GM10248 (cell line): ENCODE data around the gene BCAS4.
"Not testable (repeated sequence)": the region's sequence is repeated elsewhere in the genome, so short reads cannot be mapped to it uniquely, and the experiment has no call there.

Source experiments
- CTCF ChIA-PET: fragments of 300-600 bp; sonication (Branson Sonifier 250); formaldehyde crosslinking; extraction: SDS; loops from one replicate; lab custom pipeline; 2021; ENCODE audit warnings: antibody characterized with exemption; lab: Yijun Ruan, JAX
- POLR2A ChIA-PET: fragments of 350-650 bp; sonication (Branson Sonifier 250); formaldehyde crosslinking; extraction: SDS; loops from one replicate; lab custom pipeline; 2020; ENCODE audit warnings: antibody characterized with exemption; lab: Yijun Ruan, JAX
- DNase-seq: peaks from one replicate; pipeline ENCODE4 v3.0.0; 2012; ENCODE audit errors: extremely low spot score
- TF ChIP-seq, protein P1 (sequence below): IDR thresholded peaks from 2 replicates; pipeline ENCODE4 v1.5.1; 2012; ENCODE audit warnings: mild to moderate bottlenecking, low read depth; ENCODE audit errors: extremely low read depth, missing control alignments, control extremely low read depth

Gene BCAS4

DNA sequence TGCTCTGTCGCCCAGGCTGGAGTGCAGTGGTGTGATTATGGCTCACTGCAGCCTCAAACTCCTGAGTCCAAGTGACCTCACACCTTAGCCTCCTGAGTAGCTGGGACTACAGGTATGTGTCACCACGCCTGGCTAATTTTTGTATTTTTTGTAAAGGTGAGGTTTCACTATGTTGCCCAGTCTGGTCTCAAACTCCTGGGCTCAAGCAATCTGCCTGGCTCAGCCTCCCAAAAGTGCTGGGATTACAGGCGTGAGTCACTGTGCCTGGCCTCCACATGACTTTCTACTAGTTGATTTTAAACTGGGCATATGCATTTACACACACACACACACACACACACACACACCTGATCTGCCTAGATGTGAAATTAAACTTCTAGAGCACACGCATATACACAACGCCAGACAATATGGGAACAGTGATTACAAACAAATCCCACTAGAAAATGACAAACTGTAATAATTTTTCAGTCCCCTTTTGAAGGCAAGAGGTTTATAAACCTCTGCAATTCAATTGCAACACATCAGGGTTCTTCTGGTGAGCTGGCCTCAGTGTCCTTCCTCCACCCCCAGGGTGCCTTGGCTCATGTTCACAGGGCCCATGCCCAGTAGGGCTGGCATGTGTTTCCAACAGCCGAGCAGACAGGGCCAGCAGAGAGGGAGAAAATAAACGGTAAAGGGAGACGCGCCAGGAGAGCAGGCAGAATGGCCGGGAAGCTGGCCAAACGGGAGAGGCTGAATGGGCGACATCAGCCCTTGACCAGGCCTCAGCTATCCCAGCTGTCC is 32.2 kb upstream of the BCAS4 start:
- ChIA-PET CTCF (interaction anchor here (2.3 kb wide), 1 partner anchor 13 kb away, joined by 14 read pairs; no protein-coding TSS in a partner anchor), POLR2A (no interaction called here)
- DNase-seq, result no peak
- TF ChIP-seq, protein P1, sequence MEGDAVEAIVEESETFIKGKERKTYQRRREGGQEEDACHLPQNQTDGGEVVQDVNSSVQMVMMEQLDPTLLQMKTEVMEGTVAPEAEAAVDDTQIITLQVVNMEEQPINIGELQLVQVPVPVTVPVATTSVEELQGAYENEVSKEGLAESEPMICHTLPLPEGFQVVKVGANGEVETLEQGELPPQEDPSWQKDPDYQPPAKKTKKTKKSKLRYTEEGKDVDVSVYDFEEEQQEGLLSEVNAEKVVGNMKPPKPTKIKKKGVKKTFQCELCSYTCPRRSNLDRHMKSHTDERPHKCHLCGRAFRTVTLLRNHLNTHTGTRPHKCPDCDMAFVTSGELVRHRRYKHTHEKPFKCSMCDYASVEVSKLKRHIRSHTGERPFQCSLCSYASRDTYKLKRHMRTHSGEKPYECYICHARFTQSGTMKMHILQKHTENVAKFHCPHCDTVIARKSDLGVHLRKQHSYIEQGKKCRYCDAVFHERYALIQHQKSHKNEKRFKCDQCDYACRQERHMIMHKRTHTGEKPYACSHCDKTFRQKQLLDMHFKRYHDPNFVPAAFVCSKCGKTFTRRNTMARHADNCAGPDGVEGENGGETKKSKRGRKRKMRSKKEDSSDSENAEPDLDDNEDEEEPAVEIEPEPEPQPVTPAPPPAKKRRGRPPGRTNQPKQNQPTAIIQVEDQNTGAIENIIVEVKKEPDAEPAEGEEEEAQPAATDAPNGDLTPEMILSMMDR, result no peak

DNA sequence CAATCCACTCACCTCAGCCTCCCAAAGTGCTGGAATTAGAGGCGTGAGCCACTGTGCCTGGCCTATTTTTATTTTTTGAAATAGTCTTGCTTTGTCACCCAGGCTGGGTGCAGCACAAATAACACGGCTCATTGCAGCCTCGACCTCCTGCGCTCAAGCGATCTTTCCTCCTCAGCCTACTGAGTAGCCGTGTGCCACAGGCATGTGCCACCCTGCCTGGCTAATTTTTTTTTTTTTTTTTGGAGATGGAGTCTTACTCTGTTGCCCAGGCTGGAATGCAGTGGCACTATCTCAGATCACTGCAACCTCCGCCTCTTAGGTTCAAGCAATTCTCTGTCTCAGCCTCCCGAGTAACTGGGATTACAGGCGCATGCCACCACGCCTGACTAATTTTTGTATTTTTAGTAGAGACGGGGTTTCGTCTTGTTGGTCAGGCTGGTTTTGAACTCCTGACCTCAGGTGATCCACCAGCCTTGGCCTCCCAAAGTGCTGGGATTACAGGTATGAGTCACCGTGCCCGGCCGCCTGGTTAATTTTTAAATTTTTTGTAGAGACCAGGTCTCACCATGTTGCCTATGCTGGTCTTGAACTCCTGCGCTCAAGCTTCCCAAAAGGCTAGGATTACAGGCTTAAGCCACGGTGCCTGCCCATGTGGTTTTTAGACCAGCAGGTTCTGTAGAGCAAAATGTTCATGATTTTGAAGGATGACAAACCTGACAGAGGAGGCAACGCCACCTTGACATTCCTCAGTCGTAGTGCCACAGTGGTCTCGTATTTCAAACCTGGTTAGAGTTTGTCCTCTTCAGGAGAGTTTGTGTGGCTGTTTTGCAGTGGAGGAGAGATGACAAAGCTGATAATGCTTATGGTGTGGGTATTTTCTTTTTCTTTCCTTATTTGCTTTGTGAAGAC is 31.1 kb upstream of the BCAS4 start:
- CTCF ChIA-PET, result interaction anchor here (2.3 to 4.1 kb wide), 2 partner anchors 14 kb away, joined by 14 to 21 read pairs; no protein-coding TSS in a partner anchor
- DNase-seq, POLR2A ChIA-PET: not testable (repeated sequence)

GRCh38 chr20:50765251-50765650 is 29.6 kb upstream of the BCAS4 start:
- POLR2A ChIA-PET, result not testable (repeated sequence)
- CTCF ChIA-PET, result interaction anchor here (0.8 to 4.1 kb wide), 2 partner anchors 16 to 19 kb away, joined by 3 to 21 read pairs; no protein-coding TSS in a partner anchor

GRCh38 chr20:50765674-50766073 is 29.2 kb upstream of the BCAS4 start:
- ChIA-PET CTCF (interaction anchor here (0.8 to 4.1 kb wide), 2 partner anchors 16 to 18 kb away, joined by 3 to 21 read pairs; no protein-coding TSS in a partner anchor), POLR2A (no interaction called here)
- TF ChIP-seq, protein P1, result no peak
- DNase-seq, result no peak

More at GRCh38 chr20:50765251-50765650, 29.6 kb upstream of the BCAS4 start:
- DNase-seq, result not testable (repeated sequence)

- POLR2A ChIA-PET, DNase-seq: not testable (repeated sequence)
- CTCF ChIA-PET, result interaction anchor here (1.7 to 4.1 kb wide), 2 partner anchors 12 to 18 kb away, joined by 3 to 21 read pairs; no protein-coding TSS in a partner anchor
Observed at GRCh38 chr20:50766955-50767809, 27.7 kb upstream of the BCAS4 start.

- DNase-seq, CTCF ChIA-PET, POLR2A ChIA-PET: not testable (repeated sequence)
Observed at GRCh38 chr20:50768991-50769390, 25.9 kb upstream of the BCAS4 start.

- POLR2A ChIA-PET, CTCF ChIA-PET: not testable (repeated sequence)
Observed at GRCh38 chr20:50769551-50770085, 25.2 kb upstream of the BCAS4 start.

DNA sequence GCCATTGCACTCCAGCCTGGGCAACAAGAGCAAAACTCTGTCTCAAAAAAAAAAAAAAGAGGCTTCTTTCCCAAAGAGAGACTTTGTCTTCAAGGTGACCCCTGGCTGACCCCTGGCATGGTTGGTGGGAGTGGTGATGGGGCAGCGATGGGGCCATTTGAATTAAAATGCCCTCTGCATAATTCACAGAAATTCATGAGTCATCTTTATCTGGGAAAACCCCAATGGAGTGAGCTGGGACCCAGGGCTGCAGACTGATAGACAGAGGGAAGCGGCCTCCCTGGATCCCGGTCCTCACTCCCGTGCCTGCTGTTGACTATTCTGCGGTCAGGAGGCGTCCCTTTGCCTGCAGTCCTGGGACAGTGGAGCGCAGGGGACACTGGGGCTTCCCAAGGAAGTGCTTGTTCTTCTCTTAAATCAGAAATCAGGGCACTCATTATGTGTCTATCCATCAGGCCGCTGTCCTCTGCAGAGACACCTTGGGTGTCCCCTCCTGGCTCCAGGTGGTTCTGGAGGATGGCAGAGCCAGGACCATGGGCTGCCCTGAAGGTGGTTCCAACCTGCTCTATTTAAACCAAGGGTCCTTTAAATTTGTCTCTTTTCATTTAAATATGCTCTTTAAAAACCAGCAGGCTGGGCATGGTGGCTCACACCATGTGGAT is 23.3 kb upstream of the BCAS4 start:
- CTCF ChIA-PET, result interaction anchor here (1.1 to 1.9 kb wide), 2 partner anchors 22 to 23 kb away, joined by 3 to 8 read pairs; partner anchors contain the start of gene BCAS4
- POLR2A ChIA-PET, DNase-seq: not testable (repeated sequence)

More at GRCh38 chr20:50769551-50770085, 25.2 kb upstream of the BCAS4 start:
- not testable (repeated sequence) for DNase-seq
